Activated CD8-positive, alpha-beta T cell treated with anti-CD3 and anti-CD28 coated beads, Interleukin-2, amount 10 ng/mL, durations not matched to agents 7 days and 5 days (primary cell): Measurements from ENCODE around the gene C14orf132. TPM values are rescaled to one million over a fixed set of nuclear protein-coding genes. Genes with fewer than 3 reads are reported as not detected.
"Not testable (repeated sequence)": the region's sequence is repeated elsewhere in the genome, so short reads cannot be mapped to it uniquely, and the experiment has no call there.

Experiments
- ATAC-seq: fragments of 150-1000 bp; cut with Tn5 transposase; one replicate; pipeline ENCODE4 v1.10.0; 2021; ENCODE audit warnings: moderate library complexity
- CTCF ChIA-PET: fragments of 350-600 bp; sonication (Branson Sonifier 250); formaldehyde crosslinking; loops from one replicate; lab custom pipeline; 2021; ENCODE audit warnings: antibody characterized with exemption; lab: Charles Lee
- POLR2A ChIA-PET: fragments of 350-600 bp; sonication (Branson Sonifier 250); formaldehyde crosslinking; loops from one replicate; lab custom pipeline; 2021; ENCODE audit warnings: antibody characterized with exemption; lab: Charles Lee
- DNase-seq: peaks from one replicate; pipeline ENCODE4 v3.0.0-alpha.2; 2020
- H3K27ac Mint-ChIP-seq: one replicate; pipeline ENCODE4 v1.8.0; 2021; ENCODE audit warnings: mild to moderate bottlenecking, mixed read lengths
- H3K27me3 Mint-ChIP-seq: one replicate; pipeline ENCODE4 v1.8.0; 2021; ENCODE audit warnings: low read depth, mixed read lengths
- H3K36me3 Mint-ChIP-seq: one replicate; pipeline ENCODE4 v1.8.0; 2021; ENCODE audit warnings: low read depth, mixed read lengths
- H3K4me1 Mint-ChIP-seq: one replicate; pipeline ENCODE4 v1.8.0; 2021; ENCODE audit warnings: low read depth, mixed read lengths
- H3K4me3 Mint-ChIP-seq: one replicate; pipeline ENCODE4 v1.8.0; 2021; ENCODE audit warnings: mild to moderate bottlenecking, mixed read lengths
- H3K9me3 Mint-ChIP-seq: one replicate; pipeline ENCODE4 v1.8.0; 2022; ENCODE audit warnings: mixed read lengths; ENCODE audit not compliant: insufficient read depth
- total RNA-seq, 2 experiments: library from RNA; stranded (reverse); gene quantifications; one replicate each; pipeline ENCODE4 v1.2.3, GENCODE V29; 2021

Gene C14orf132
- total RNA-seq, 2 experiments from 2014 or later = 0.42 to 0.50 TPM

GRCh38 chr14:96066976-96067375 lies 27.8 kb downstream of the C14orf132 start:
- no peaks in the 10 kb centered on the region for H3K36me3 Mint-ChIP-seq
- no peak overlapping the region for H3K27ac Mint-ChIP-seq
- no peak for ATAC-seq
- POLR2A ChIA-PET = no interaction called here
- no peak for DNase-seq
- peaks cover 5% of the 10 kb centered on the region for H3K27me3 Mint-ChIP-seq
- H3K4me1 Mint-ChIP-seq = no peaks in the 10 kb centered on the region
- no peak overlapping the region for H3K4me3 Mint-ChIP-seq
- CTCF ChIA-PET = no interaction called here
- no peaks in the 10 kb centered on the region for H3K9me3 Mint-ChIP-seq

GRCh38 chr14:96067985-96068930 lies 29.1 kb downstream of the C14orf132 start:
- H3K36me3 Mint-ChIP-seq = no peaks in the 10 kb centered on the region
- H3K4me3 Mint-ChIP-seq = no peak overlapping the region
- ChIA-PET POLR2A (interaction anchor here (0.6 kb wide), 1 partner anchor 80 kb away, joined by 3 read pairs; no protein-coding TSS in a partner anchor), CTCF (interaction anchor here (1.5 kb wide), 1 partner anchor 12 kb away, joined by 3 read pairs; no protein-coding TSS in a partner anchor)
- no peaks in the 10 kb centered on the region for H3K4me1 Mint-ChIP-seq
- ATAC-seq (no peak), DNase-seq (no peak)
- no peaks in the 10 kb centered on the region for H3K27me3 Mint-ChIP-seq
- no peaks in the 10 kb centered on the region for H3K9me3 Mint-ChIP-seq
- H3K27ac Mint-ChIP-seq = no peak overlapping the region

- ChIA-PET CTCF (no interaction called here), POLR2A (no interaction called here)
- no peak overlapping the region for H3K4me3 Mint-ChIP-seq
- no peaks in the 10 kb centered on the region for H3K4me1 Mint-ChIP-seq
- no peak for DNase-seq
- no peaks in the 10 kb centered on the region for H3K36me3 Mint-ChIP-seq
- H3K9me3 Mint-ChIP-seq = no peaks in the 10 kb centered on the region
- no peak for ATAC-seq
- no peak overlapping the region for H3K27ac Mint-ChIP-seq
- peaks cover 6% of the 10 kb centered on the region for H3K27me3 Mint-ChIP-seq
Observed at GRCh38 chr14:96069421-96069820, 30.3 kb downstream of the C14orf132 start.

- no peak overlapping the region for H3K27ac Mint-ChIP-seq
- CTCF ChIA-PET = no interaction called here
- no peaks in the 10 kb centered on the region for H3K9me3 Mint-ChIP-seq
- ATAC-seq (no peak), DNase-seq (no peak)
- peaks cover 22% of the 10 kb centered on the region for H3K27me3 Mint-ChIP-seq
- no peaks in the 10 kb centered on the region for H3K36me3 Mint-ChIP-seq
- POLR2A ChIA-PET = no interaction called here
- no peak overlapping the region for H3K4me3 Mint-ChIP-seq
- H3K4me1 Mint-ChIP-seq = no peaks in the 10 kb centered on the region
Observed at GRCh38 chr14:96071561-96071960, 32.4 kb downstream of the C14orf132 start.

- Mint-ChIP-seq H3K27me3 (peaks cover 25% of the 10 kb centered on the region), H3K4me1 (no peaks in the 10 kb centered on the region), H3K27ac (no peak overlapping the region), H3K4me3 (no peak overlapping the region), H3K36me3 (no peaks in the 10 kb centered on the region), H3K9me3 (no peaks in the 10 kb centered on the region)
- ATAC-seq (no peak), DNase-seq (no peak)
- POLR2A ChIA-PET = no interaction called here
- CTCF ChIA-PET = no interaction called here
Observed at GRCh38 chr14:96072076-96072475, 32.9 kb downstream of the C14orf132 start.

- DNase-seq (no peak), ATAC-seq (no peak)
- Mint-ChIP-seq H3K4me1 (no peaks in the 10 kb centered on the region), H3K27me3 (peaks cover 27% of the 10 kb centered on the region), H3K4me3 (no peak overlapping the region), H3K9me3 (no peaks in the 10 kb centered on the region), H3K27ac (no peak overlapping the region), H3K36me3 (no peaks in the 10 kb centered on the region)
- POLR2A ChIA-PET = no interaction called here
- CTCF ChIA-PET = no interaction called here
Observed at GRCh38 chr14:96072746-96073145, 33.6 kb downstream of the C14orf132 start.

GRCh38 chr14:96073260-96074039 lies 34.3 kb downstream of the C14orf132 start:
- DNase-seq, ATAC-seq, H3K4me1 Mint-ChIP-seq, H3K4me3 Mint-ChIP-seq, H3K36me3 Mint-ChIP-seq, H3K27ac Mint-ChIP-seq, H3K9me3 Mint-ChIP-seq, POLR2A ChIA-PET, CTCF ChIA-PET: not testable (repeated sequence)
- H3K27me3 Mint-ChIP-seq = peaks cover 27% of the 10 kb centered on the region

- H3K4me1 Mint-ChIP-seq = no peaks in the 10 kb centered on the region
- no peak for DNase-seq
- H3K27ac Mint-ChIP-seq = no peak overlapping the region
Observed at GRCh38 chr14:96077983-96078624, 38.9 kb downstream of the C14orf132 start.

GRCh38 chr14:96078625-96079016 lies 39.5 kb downstream of the C14orf132 start:
- no peak overlapping the region for H3K27ac Mint-ChIP-seq
- no peaks in the 10 kb centered on the region for H3K36me3 Mint-ChIP-seq
- ChIA-PET CTCF (interaction anchor here (0.8 kb wide), 1 partner anchor 18 kb away, joined by 3 read pairs; no protein-coding TSS in a partner anchor), POLR2A (no interaction called here)
- no peak for DNase-seq
- no peaks in the 10 kb centered on the region for H3K4me1 Mint-ChIP-seq
- no peaks in the 10 kb centered on the region for H3K9me3 Mint-ChIP-seq
- no peak overlapping the region for H3K4me3 Mint-ChIP-seq
- peaks cover 26% of the 10 kb centered on the region for H3K27me3 Mint-ChIP-seq
- ATAC-seq = no peak

More at GRCh38 chr14:96077983-96078624, 38.9 kb downstream of the C14orf132 start:
- Mint-ChIP-seq H3K9me3 (no peaks in the 10 kb centered on the region), H3K4me3 (no peak overlapping the region), H3K27me3 (peaks cover 27% of the 10 kb centered on the region), H3K36me3 (no peaks in the 10 kb centered on the region)
- no peak for ATAC-seq
- ChIA-PET CTCF (no interaction called here), POLR2A (no interaction called here)

GRCh38 chr14:96079066-96079465 lies 39.9 kb downstream of the C14orf132 start:
- Mint-ChIP-seq H3K9me3 (no peaks in the 10 kb centered on the region), H3K36me3 (no peaks in the 10 kb centered on the region), H3K4me1 (no peaks in the 10 kb centered on the region), H3K4me3 (no peak overlapping the region), H3K27ac (no peak overlapping the region), H3K27me3 (peaks cover 23% of the 10 kb centered on the region)
- POLR2A ChIA-PET = no interaction called here
- no peak for DNase-seq
- CTCF ChIA-PET = interaction anchor here (0.8 kb wide), 1 partner anchor 18 kb away, joined by 3 read pairs; no protein-coding TSS in a partner anchor
- ATAC-seq = no peak

GRCh38 chr14:96080571-96080970 lies 41.4 kb downstream of the C14orf132 start:
- H3K36me3 Mint-ChIP-seq = no peaks in the 10 kb centered on the region

More at GRCh38 chr14:96080571-96080970, 41.4 kb downstream of the C14orf132 start:
- no peaks in the 10 kb centered on the region for H3K9me3 Mint-ChIP-seq
- no peak for ATAC-seq
- ChIA-PET POLR2A (no interaction called here), CTCF (no interaction called here)
- peaks cover 12% of the 10 kb centered on the region for H3K27me3 Mint-ChIP-seq
- H3K27ac Mint-ChIP-seq = no peak overlapping the region
- no peak for DNase-seq
- no peak overlapping the region for H3K4me3 Mint-ChIP-seq
- H3K4me1 Mint-ChIP-seq = no peaks in the 10 kb centered on the region
